AG09309 (cell line): Measurements from ENCODE around the gene CD3D.

ENCODE experiments used
- DNase-seq: peaks from one replicate; pipeline ENCODE4 v3.0.0-alpha.2; 2010; ENCODE audit warnings: low read depth
- H3K4me3 ChIP-seq: 2 replicates; pipeline ENCODE4 v1.5.1; 2011; ENCODE audit warnings: mild to moderate bottlenecking, low read depth, low read length, moderate library complexity; ENCODE audit not compliant: control insufficient read depth
- CTCF ChIP-seq: IDR thresholded peaks from 2 replicates; pipeline ENCODE4 v1.5.1; 2011; ENCODE audit warnings: mild to moderate bottlenecking, low read depth, low read length, inconsistent platforms; ENCODE audit not compliant: insufficient read depth, control insufficient read depth; ENCODE audit errors: missing control alignments

CD3D gene

GRCh38 chr11:118342503-118343161 lies at the start of gene CD3D:
Gene CD3D, minus strand, starts transcription at chr11:118342705. Its CDS starts 98 bp downstream, at chr11:118342607.
- no peak for TF ChIP-seq CTCF
- no peak for DNase-seq

GRCh38 chr11:118383657-118384056 lies 41.2 kb upstream of the CD3D start:
- no peak for TF ChIP-seq CTCF
- H3K4me3 ChIP-seq, result no peak overlapping the region
- DNase-seq, result no peak

More at GRCh38 chr11:118342503-118343161, at the start of gene CD3D:
- H3K4me3 ChIP-seq, result no peak within 1 kb of the TSS

- no peak overlapping the region for H3K4me3 ChIP-seq
- no peak for TF ChIP-seq CTCF
- DNase-seq, result no peak
These were observed 40.4 kb upstream of the CD3D start for GRCh38 chr11:118382954-118383353.

- H3K4me3 ChIP-seq, result no peak overlapping the region
- TF ChIP-seq CTCF, result no peak
These were observed 38.1 kb upstream of the CD3D start for GRCh38 chr11:118380571-118380970.

GRCh38 chr11:118379497-118379896 lies 37.0 kb upstream of the CD3D start:
- TF ChIP-seq CTCF, result no peak
- no peak for DNase-seq
- H3K4me3 ChIP-seq, result no peak overlapping the region

More at GRCh38 chr11:118380571-118380970, 38.1 kb upstream of the CD3D start:
- no peak for DNase-seq

GRCh38 chr11:118375978-118376377 lies 33.5 kb upstream of the CD3D start:
- H3K4me3 ChIP-seq, result no peak overlapping the region
- DNase-seq, result no peak
- no peak for TF ChIP-seq CTCF
